Fibroblast of upper back skin (primary cell): ENCODE data around the gene ARHGEF28.

ENCODE experiments used
- DNase-seq: peaks from one replicate; pipeline ENCODE4 v3.0.0-alpha.2; 2013

Gene ARHGEF28

GRCh38 chr5:73702534-73702933 is 76.5 kb downstream of the ARHGEF28 start:
- DNase-seq: no peak

- DNase-seq: no peak
Observed at GRCh38 chr5:73702951-73703350, 77.0 kb downstream of the ARHGEF28 start.

DNA sequence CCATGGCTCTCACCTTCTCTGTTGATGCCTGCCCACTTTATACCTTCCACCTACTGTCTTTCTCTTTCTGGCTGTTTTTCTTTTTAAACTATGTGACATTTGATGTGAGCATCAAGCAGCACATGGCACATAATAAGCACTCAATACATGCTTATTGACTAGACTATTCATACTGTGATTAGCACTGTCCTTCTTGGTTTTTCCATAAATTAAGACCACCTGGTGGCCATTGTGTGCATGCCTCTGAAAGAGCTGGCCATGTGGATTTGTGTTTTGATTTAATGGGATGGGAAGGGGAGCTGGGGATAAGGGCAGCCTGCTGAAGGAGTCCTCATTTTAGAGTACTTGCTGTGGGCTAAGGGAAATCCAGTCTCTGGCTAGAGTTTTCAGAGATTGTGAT is 79.4 kb downstream of the ARHGEF28 start:
- no peak for DNase-seq

- no peak for DNase-seq
Observed at GRCh38 chr5:73706963-73707362, 81.0 kb downstream of the ARHGEF28 start.

GRCh38 chr5:73709536-73710129 is 83.6 kb downstream of the ARHGEF28 start:
- peak; percentile 39 for DNase-seq

DNA sequence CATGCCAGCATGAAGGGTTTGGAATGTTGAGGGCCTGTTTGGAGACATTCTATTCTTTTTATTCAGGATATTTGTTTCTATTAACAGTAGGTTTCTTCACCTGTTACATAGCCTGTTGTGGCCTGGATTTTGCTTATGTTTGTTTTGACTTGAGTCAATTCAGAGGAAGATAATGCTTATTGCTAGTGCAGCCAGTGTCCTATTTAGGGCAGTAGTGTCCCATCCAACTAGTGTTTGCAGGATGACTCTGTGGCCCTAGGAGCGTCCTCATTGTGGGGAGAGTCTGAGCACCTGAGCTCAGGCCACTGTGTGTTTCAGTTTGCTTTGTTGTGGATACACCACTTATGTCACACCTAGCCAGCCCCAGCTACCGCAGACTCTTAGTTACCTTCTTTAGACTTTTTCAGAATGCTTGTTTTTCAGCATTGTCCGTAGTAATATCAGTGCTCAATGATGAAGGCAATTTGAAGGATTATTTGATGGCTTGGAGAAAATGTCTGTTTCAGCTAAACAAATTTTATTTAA is 90.3 kb downstream of the ARHGEF28 start:
- DNase-seq: no peak

GRCh38 chr5:73718762-73719161 is 92.8 kb downstream of the ARHGEF28 start:
- no peak for DNase-seq

DNA sequence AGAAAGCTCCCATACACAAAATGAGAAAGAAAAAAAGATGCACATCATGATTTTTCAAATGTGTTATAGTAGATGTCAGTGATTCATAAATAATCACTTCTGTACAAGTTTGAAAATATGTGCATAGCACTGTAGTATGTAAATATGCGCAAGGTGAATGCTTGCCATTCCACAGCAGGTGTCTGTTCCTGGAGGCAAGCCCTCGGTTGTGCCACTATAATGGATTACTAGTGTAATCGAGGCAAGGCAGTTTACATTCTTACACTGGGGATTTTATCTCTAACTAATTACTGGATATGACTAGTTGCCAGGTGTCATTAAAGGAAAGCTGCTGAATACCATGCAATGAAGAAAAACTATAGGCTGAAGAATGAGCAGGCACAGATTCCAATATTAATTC is 93.6 kb downstream of the ARHGEF28 start:
- DNase-seq: no peak

DNA sequence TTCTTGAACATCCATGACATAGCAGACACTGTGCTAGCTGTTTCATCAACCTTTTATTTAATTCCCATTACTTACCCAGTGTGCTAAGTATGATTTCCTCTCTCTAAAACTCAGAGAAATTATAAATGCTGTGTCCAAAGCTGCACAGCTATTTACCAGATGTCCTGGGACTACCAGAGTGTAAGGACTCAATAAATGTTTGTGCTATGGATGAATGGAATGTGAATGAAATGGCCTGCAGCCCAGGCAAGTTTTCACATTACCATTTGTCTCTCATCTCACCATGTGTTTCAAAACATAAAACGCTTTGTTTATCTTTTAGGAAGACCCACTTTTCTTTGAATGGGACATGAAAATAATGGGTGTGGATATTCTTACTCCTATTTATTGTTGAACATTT is 96.2 kb downstream of the ARHGEF28 start:
- DNase-seq: peak; percentile 27

DNA sequence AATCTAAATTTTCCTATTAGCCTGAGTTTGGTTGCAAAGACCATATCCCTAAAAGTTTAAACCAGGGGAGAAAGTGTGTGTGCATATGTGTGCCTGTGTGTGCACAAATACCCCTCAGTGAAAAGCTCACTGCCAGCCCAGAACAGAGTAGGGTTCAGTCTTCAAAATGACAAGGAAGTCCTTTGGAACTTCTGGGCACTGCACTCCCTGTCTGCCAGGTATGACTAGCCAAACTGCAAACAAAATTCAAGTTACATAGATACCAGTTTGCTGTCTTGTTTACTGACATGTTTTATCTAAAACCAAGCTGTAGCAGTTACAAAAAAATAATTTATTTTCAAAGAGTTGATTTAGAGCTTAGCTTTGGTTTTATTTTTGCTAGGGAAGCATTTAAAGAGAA is 100.1 kb downstream of the ARHGEF28 start:
- DNase-seq: no peak

GRCh38 chr5:73726606-73727231 is 100.7 kb downstream of the ARHGEF28 start:
- DNase-seq: no peak

- no peak for DNase-seq
Observed at GRCh38 chr5:73727470-73727869, 101.5 kb downstream of the ARHGEF28 start.

- DNase-seq: no peak
Observed at GRCh38 chr5:73728493-73729273, 102.7 kb downstream of the ARHGEF28 start.

DNA sequence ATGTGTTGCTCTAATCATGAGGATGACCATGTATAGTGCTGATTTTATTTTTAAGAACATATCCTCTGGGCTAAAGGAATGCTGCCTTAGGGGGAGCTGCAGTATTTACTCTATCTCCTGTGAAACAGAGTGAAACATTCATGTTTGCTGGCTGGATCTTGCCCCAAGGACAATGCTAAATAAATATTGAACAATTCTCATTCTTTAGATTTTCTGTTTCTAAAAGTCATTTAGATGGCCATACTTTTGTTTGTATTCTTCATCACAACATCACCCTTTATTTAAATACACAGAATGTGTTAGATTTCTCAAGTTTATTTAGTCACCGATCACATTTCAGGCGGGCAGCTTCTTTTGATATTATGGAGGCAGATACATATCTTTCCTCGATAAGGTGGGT is 103.3 kb downstream of the ARHGEF28 start:
- no peak for DNase-seq

DNA sequence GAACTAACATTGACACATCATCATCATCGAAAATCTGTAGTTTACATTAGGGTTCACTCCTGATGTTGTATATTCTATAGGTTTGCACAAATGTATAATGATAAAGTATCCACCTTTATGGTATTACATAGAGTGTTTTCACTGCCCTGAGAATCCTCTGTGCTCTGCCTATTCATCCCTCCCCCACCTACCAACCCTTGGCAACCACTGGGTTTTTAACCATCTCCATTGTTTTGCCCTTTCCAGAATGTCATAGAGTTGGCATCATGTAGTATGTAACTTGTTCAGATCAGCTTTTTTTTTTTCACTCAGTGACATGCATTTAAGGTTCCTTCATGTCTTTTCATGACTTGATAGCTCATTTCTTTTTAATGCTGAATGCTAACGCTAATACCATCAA is 106.0 kb downstream of the ARHGEF28 start:
- no peak for DNase-seq

DNA sequence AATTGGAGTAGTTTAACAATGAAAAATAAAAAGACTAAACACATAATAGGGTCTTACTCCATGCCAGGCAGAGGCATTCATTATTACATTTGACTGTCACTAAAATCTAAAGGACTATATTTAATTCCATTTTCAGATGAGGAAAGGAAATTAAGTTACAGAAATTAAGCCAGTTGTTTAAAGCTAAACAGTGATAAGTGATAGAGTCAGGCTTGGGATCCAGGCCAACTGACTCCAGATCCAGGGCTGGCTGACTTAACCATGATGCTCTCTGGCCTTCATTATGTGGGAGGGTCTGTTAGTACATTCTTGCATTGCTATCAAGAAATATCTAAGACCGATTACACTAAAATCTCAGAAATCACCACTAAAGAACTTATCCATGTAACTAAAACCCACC is 107.2 kb downstream of the ARHGEF28 start:
- no peak for DNase-seq

GRCh38 chr5:73735032-73735734 is 109.2 kb downstream of the ARHGEF28 start:
- no peak for DNase-seq

GRCh38 chr5:73739650-73740049 is 113.7 kb downstream of the ARHGEF28 start:
- no peak for DNase-seq

DNA sequence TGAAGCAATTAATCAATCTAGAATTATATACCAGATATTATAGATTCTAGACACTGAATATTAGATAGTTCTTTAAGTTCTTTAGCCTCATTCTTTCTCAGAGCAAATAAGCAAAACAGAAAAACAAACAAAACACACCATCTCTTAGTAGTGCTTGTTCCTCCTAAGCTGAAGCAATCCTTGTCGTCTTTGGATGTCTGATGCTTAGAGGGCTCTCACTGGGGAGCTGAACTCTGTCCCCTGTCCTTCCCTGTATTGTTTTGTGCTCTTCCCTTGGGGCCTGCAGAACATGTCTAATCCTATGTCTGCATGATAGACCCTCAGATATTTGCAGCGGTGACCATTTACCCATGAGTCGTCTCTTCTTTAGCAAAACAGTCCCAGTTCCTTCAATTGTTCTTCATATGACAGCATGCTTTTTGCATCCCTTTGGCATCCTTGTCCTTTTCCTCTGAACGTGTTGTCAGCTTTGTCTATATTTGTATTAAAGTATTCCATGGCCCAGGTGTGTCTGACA is 114.3 kb downstream of the ARHGEF28 start:
- no peak for DNase-seq

GRCh38 chr5:73743161-73743560 is 117.2 kb downstream of the ARHGEF28 start:
- DNase-seq: no peak

GRCh38 chr5:73745836-73746235 is 119.8 kb downstream of the ARHGEF28 start:
- DNase-seq: no peak

DNA sequence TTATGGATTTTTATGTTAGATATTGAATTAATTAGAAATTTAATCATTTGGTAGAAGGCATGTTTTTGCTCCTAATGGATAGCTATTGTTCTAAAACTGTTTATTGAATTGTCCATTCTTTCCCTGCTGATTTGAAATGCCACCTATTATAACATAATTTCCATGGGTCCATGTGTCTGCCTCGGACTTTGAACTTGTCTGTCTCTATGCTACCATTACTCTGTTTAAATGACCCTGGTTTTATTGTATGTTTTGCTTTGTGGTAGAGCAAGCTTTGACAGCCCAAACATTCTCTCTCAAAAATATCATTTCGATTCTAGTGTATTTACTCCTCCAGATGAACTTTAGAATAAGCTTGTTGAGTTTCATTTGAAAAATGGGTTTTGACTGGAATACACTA is 120.6 kb downstream of the ARHGEF28 start:
- no peak for DNase-seq

DNA sequence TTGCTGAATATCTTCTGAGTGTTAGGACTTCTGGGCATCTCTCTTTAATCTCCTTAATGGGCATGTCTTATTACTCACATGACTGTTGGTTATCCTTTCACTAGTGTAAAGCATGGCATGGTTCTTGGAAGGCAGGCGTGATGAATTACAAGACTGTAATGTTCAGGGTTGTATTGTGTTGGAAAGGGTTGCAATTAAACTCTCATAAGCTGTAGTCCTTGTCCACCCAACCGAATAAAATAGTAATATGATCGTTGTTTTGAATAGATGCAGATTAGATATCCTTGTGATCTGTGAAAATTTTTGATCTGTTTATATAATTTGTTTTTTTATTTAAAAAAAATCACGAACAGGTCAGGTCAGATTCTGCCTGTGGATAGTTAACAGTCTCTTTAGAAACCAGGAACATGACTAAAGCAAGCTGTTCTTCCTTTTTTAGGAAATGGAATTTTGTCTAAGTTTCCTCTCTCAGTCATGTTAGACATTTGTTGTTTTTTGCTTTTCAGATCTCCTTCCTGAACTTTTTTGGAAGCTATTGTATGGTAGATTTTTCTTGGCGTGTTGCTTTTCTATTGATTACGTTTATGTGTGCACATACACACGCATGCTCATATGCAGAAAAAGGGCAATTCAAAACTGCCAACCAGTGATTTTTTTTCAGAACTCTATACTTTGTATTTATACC is 121.8 kb downstream of the ARHGEF28 start:
- DNase-seq: no peak
